ENCODE measurements around the gene VN1R2.
"Not testable (repeated sequence)": the region's sequence is repeated elsewhere in the genome, so short reads cannot be mapped to it uniquely, and the experiment has no call there.

VN1R2 gene

GRCh38 chr19:53257715-53258342 is at the start of gene VN1R2:
Gene VN1R2, plus strand, starts transcription at chr19:53258292. Its CDS starts 84 bp downstream, at chr19:53258376.
- TF ChIP-seq GATA2, GATA3 (IDR thresholded peaks at IDR 0.05; ENCODE audit: low read depth, low read length): not testable (repeated sequence)

GRCh38 chr19:53212703-53213320 is 45.3 kb upstream of the VN1R2 start:
- no peak for TF ChIP-seq GATA3 (IDR thresholded peaks at IDR 0.05; ENCODE audit: low read depth, low read length)
- TF ChIP-seq GATA2 (IDR thresholded peaks at IDR 0.05; ENCODE audit: low read depth, low read length): no peak

GRCh38 chr19:53224606-53225005 is 33.5 kb upstream of the VN1R2 start:
- TF ChIP-seq GATA3 (IDR thresholded peaks at IDR 0.05; ENCODE audit: low read depth, low read length) (no peak), GATA2 (IDR thresholded peaks at IDR 0.05; ENCODE audit: low read depth, low read length) (no peak)

GRCh38 chr19:53237114-53237777 is 20.8 kb upstream of the VN1R2 start:
- TF ChIP-seq GATA2 (IDR thresholded peaks at IDR 0.05; ENCODE audit: low read depth, low read length) (no peak), GATA3 (IDR thresholded peaks at IDR 0.05; ENCODE audit: low read depth, low read length) (no peak)

- TF ChIP-seq GATA2 (IDR thresholded peaks at IDR 0.05; ENCODE audit: low read depth, low read length) (no peak), GATA3 (IDR thresholded peaks at IDR 0.05; ENCODE audit: low read depth, low read length) (no peak)
Observed at GRCh38 chr19:53246498-53246897, 11.6 kb upstream of the VN1R2 start.

GRCh38 chr19:53254411-53255341 is 3.4 kb upstream of the VN1R2 start, which contains the start of gene ZNF677:
Gene ZNF677, minus strand, starts transcription at chr19:53254873. Its CDS starts 3,323 bp downstream, at chr19:53251550.
- TF ChIP-seq GATA2 (IDR thresholded peaks at IDR 0.05; ENCODE audit: low read depth, low read length) (no peak), GATA3 (IDR thresholded peaks at IDR 0.05; ENCODE audit: low read depth, low read length) (no peak)

GRCh38 chr19:53267623-53268022 is 9.5 kb downstream of the VN1R2 start, which contains the start of gene VN1R4:
Gene VN1R4, minus strand, starts transcription at chr19:53267723. Its CDS starts 58 bp downstream, at chr19:53267665.
- TF ChIP-seq GATA3, GATA2 (IDR thresholded peaks at IDR 0.05; ENCODE audit: low read depth, low read length): not testable (repeated sequence)

GRCh38 chr19:53272044-53272443 is 14.0 kb downstream of the VN1R2 start:
- TF ChIP-seq GATA3 (IDR thresholded peaks at IDR 0.05; ENCODE audit: low read depth, low read length) (no peak), GATA2 (IDR thresholded peaks at IDR 0.05; ENCODE audit: low read depth, low read length) (no peak)

GRCh38 chr19:53275480-53275879 is 17.4 kb downstream of the VN1R2 start:
- TF ChIP-seq GATA3 (IDR thresholded peaks at IDR 0.05; ENCODE audit: low read depth, low read length) (no peak), GATA2 (IDR thresholded peaks at IDR 0.05; ENCODE audit: low read depth, low read length) (no peak)

- no peak for TF ChIP-seq GATA2 (IDR thresholded peaks at IDR 0.05; ENCODE audit: low read depth, low read length)
- TF ChIP-seq GATA3 (IDR thresholded peaks at IDR 0.05; ENCODE audit: low read depth, low read length): no peak
Observed at GRCh38 chr19:53285087-53285486, 27.0 kb downstream of the VN1R2 start.

- no peak for TF ChIP-seq GATA2 (IDR thresholded peaks at IDR 0.05; ENCODE audit: low read depth, low read length)
- no peak for TF ChIP-seq GATA3 (IDR thresholded peaks at IDR 0.05; ENCODE audit: low read depth, low read length)
Observed at GRCh38 chr19:53290758-53291549, 32.9 kb downstream of the VN1R2 start.

GRCh38 chr19:53294786-53295441 is 36.8 kb downstream of the VN1R2 start:
- TF ChIP-seq GATA2 (IDR thresholded peaks at IDR 0.05; ENCODE audit: low read depth, low read length) (no peak), GATA3 (IDR thresholded peaks at IDR 0.05; ENCODE audit: low read depth, low read length) (no peak)

Measured in SH-SY5Y (cell line).